GM19328 (cell line): ENCODE data around the gene KANSL3.

Source experiments
- ATAC-seq: cut with Tn5 transposase; IDR thresholded peaks from one replicate; pipeline ENCODE4 v1.9.1; 2021; ENCODE audit warnings: mild to moderate bottlenecking, moderate library complexity; ENCODE audit not compliant: unreplicated experiment

Gene KANSL3

DNA sequence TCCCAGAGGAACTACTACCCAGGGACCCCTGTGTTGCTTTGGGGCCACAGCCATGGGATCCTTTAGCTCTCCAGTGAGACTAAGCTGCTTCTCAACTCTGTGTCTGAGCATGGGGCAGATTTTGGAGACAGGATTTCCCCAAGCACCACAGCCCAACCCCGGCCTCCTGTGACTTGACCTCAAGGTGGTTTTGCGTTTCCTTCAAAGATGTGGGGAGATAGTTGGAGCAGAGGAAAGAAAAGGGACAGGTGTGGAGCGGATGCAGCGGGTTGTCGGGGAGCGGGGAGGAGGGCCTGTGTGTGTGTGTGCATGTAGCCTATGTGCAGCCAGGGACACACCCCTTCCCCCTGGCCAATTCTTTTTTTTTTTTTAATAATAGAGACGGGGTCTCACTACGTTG is 91.3 kb downstream of the KANSL3 start:
- no peak for ATAC-seq

DNA sequence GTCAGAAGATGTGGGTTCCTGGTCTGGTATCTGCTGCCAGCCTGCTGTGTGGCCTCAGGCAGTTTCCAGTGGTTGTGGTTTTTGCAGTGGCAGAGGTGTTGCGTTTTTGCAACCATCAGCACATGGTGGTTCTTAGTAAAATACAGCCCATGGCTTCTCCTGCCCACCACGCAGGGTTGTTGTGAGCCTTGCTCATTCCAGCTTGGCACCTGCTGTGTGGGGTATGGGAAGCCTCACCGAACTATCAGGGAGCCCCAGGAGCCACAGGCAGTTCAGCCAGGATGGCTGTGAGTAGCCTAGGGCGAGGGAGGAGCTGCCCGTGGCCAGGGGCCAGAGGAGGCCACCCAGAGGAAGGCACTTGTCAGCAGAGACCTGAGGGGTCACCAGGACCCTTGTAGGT is 91.8 kb downstream of the KANSL3 start:
- ATAC-seq: no peak
